HEK293 (cell line): Measurements from ENCODE around the gene GTF2F1.
"Not testable (repeated sequence)": the region's sequence is repeated elsewhere in the genome, so short reads cannot be mapped to it uniquely, and the experiment has no call there.

Experiments used
- CTCF ChIA-PET: fragments of 350-600 bp; formaldehyde crosslinking; extraction: SDS; loops from one replicate; lab custom pipeline; 2021; ENCODE audit warnings: antibody characterized with exemption; lab: Yijun Ruan, JAX
- POLR2A ChIA-PET: fragments of 300-600 bp; formaldehyde crosslinking; extraction: SDS; loops from one replicate; lab custom pipeline; 2020; ENCODE audit warnings: antibody characterized with exemption, inconsistent platforms; lab: Yijun Ruan, JAX
- H3K27ac ChIP-seq: fragments of 200-500 bp; sonication (Bioruptor generic); 2 replicates; pipeline ENCODE4 v1.5.1; 2014; ENCODE audit warnings: low read depth, low read length, control low read depth, inconsistent platforms; ENCODE audit errors: extremely low read depth
- H3K36me3 ChIP-seq, 2 experiments: fragments of 200-500 bp in 1 of 2; sonication (Bioruptor generic) in 1 of 2; 1 replicate in 1 of 2; 2 replicates in 1 of 2; pipeline ENCODE4 v1.5.1; 2014 to 2017; ENCODE audit warnings: inconsistent platforms in 2 of 2, low read length in 2 of 2; ENCODE audit not compliant: control insufficient read depth in 2 of 2, insufficient read depth in 1 of 2
- H3K4me1 ChIP-seq: fragments of 200-500 bp; sonication (Bioruptor generic); 2 replicates; pipeline ENCODE4 v1.5.1; 2014; ENCODE audit warnings: mild to moderate bottlenecking, low read length, inconsistent platforms; ENCODE audit not compliant: control insufficient read depth, insufficient read depth
- H3K4me3 ChIP-seq: 2 replicates; pipeline ENCODE4 v1.5.1; 2011; ENCODE audit warnings: low read depth, mild to moderate bottlenecking, control low read depth, low read length, moderate library complexity
- H3K9me3 ChIP-seq: fragments of 200-500 bp; sonication (Bioruptor generic); 2 replicates; pipeline ENCODE4 v1.5.1; 2014; ENCODE audit warnings: low read depth, low read length, inconsistent platforms; ENCODE audit not compliant: control insufficient read depth, insufficient read depth
- EGR2 ChIP-seq: fragments of 450-650 bp; formaldehyde crosslinking; IDR thresholded peaks from 2 replicates; pipeline ENCODE4 v1.5.1; 2016; ENCODE audit warnings: low read depth, missing biosample characterization, missing genetic modification characterization
- GLIS1 ChIP-seq: fragments of 450-650 bp; formaldehyde crosslinking; IDR thresholded peaks from 2 replicates; pipeline ENCODE4 v1.5.1; 2016; ENCODE audit warnings: missing biosample characterization, missing genetic modification characterization
- KLF7 ChIP-seq: fragments of 450-650 bp; formaldehyde crosslinking; IDR thresholded peaks from 2 replicates; pipeline ENCODE4 v1.5.1; 2016; ENCODE audit warnings: missing biosample characterization, missing genetic modification characterization, borderline replicate concordance
- REPIN1 ChIP-seq: fragments of 450-650 bp; formaldehyde crosslinking; IDR thresholded peaks from 2 replicates; pipeline ENCODE4 v1.5.1; 2017; ENCODE audit warnings: missing biosample characterization, missing genetic modification characterization, low read depth
- REST ChIP-seq: fragments of 450-650 bp; formaldehyde crosslinking; IDR thresholded peaks from 2 replicates; pipeline ENCODE4 v1.5.1; 2016; ENCODE audit warnings: missing biosample characterization, missing genetic modification characterization
- ZFHX2 ChIP-seq: fragments of 450-650 bp; formaldehyde crosslinking; conservative IDR thresholded peaks from 2 replicates; pipeline ENCODE4 v1.5.1; 2016; ENCODE audit warnings: missing biosample characterization, missing genetic modification characterization
- ZFP3 ChIP-seq: fragments of 450-650 bp; formaldehyde crosslinking; IDR thresholded peaks from 2 replicates; pipeline ENCODE4 v1.5.1; 2016; ENCODE audit warnings: low read depth, missing biosample characterization, missing genetic modification characterization
- ZNF132 ChIP-seq: fragments of 450-650 bp; formaldehyde crosslinking; IDR thresholded peaks from 2 replicates; pipeline ENCODE4 v1.5.1; 2017; ENCODE audit warnings: missing biosample characterization, missing genetic modification characterization, borderline replicate concordance
- ZNF133 ChIP-seq: fragments of 450-650 bp; formaldehyde crosslinking; IDR thresholded peaks from 2 replicates; pipeline ENCODE4 v1.5.1; 2016; ENCODE audit warnings: missing biosample characterization, missing genetic modification characterization
- ZNF335 ChIP-seq: fragments of 450-650 bp; formaldehyde crosslinking; conservative IDR thresholded peaks from 2 replicates; pipeline ENCODE4 v1.5.1; 2016; ENCODE audit warnings: missing biosample characterization, missing genetic modification characterization
- ZNF416 ChIP-seq: fragments of 450-650 bp; formaldehyde crosslinking; IDR thresholded peaks from 2 replicates; pipeline ENCODE4 v1.5.1; 2016; ENCODE audit warnings: missing biosample characterization, missing genetic modification characterization
- ZNF585B ChIP-seq: fragments of 450-650 bp; formaldehyde crosslinking; IDR thresholded peaks from 2 replicates; pipeline ENCODE4 v1.5.1; 2016; ENCODE audit warnings: missing biosample characterization, missing genetic modification characterization
- ZNF664 ChIP-seq: fragments of 450-650 bp; formaldehyde crosslinking; IDR thresholded peaks from 2 replicates; pipeline ENCODE4 v1.5.1; 2016; ENCODE audit warnings: missing biosample characterization, missing genetic modification characterization
- ZNF785 ChIP-seq: fragments of 450-650 bp; formaldehyde crosslinking; IDR thresholded peaks from 2 replicates; pipeline ENCODE4 v1.5.1; 2016; ENCODE audit warnings: missing biosample characterization, missing genetic modification characterization
- TF ChIP-seq, protein P1 (sequence below): fragments of 450-650 bp; formaldehyde crosslinking; IDR thresholded peaks from 2 replicates; pipeline ENCODE4 v1.5.1; 2016; ENCODE audit warnings: missing biosample characterization, missing genetic modification characterization
- TF ChIP-seq, protein P2 (sequence below): fragments of 450-650 bp; formaldehyde crosslinking; IDR thresholded peaks from 2 replicates; pipeline ENCODE4 v1.5.1; 2016; ENCODE audit warnings: missing biosample characterization, missing genetic modification characterization
- TF ChIP-seq, protein P3 (sequence below): fragments of 450-650 bp; formaldehyde crosslinking; IDR thresholded peaks from 2 replicates; pipeline ENCODE4 v1.5.1; 2017; ENCODE audit warnings: missing biosample characterization, missing genetic modification characterization

Gene GTF2F1

DNA sequence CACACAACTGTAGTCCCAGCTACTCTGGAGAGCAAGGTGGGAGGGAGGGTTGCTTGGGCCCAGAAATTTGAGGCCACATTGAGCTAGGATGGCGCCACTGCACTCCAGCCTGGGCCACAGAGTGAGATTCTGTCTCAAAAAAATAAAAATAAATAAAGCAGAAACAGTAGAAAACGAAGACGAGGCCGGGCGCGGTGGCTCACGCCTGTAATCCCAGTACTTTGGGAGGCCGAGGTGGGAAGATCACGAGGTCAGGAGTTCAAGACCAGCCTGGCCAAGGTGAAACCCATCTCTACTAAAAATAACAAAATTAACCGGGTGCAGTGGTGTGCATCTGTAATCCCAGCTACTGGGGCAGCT, 32.1 kb downstream of the GTF2F1 start:
- not testable (repeated sequence) for H3K4me1 ChIP-seq, H3K9me3 ChIP-seq, H3K27ac ChIP-seq
- peak overlapping the region; percentile 82 for H3K4me3 ChIP-seq
- ChIA-PET POLR2A (interaction anchor here (0.6 to 4.8 kb wide), 5 partner anchors 12 to 755 kb away, joined by 3 to 60 read pairs (median 3); partner anchors contain the start of genes ALKBH7, GTF2F1 and KHSRP), CTCF (interaction anchor here (0.6 to 1.2 kb wide), 5 partner anchors 121 to 404 kb away, joined by 3 to 4 read pairs (median 4); no protein-coding TSS in a partner anchor)
- H3K36me3 ChIP-seq, result peaks cover 24 to 28% of the 10 kb centered on the region in 2 experiments; a peak in 2 of 3 replicates
- TF ChIP-seq ZNF133 (tag by site-specific recombination) (0 out of 2 replicates have a peak, but pooled peaks have one; percentile 27), ZFP3 (0 out of 2 replicates have a peak, but pooled peaks have one; percentile 28), ZNF785 (tag by site-specific recombination) (0 out of 2 replicates have a peak, but pooled peaks have one; percentile 31)
- TF ChIP-seq, protein P1, sequence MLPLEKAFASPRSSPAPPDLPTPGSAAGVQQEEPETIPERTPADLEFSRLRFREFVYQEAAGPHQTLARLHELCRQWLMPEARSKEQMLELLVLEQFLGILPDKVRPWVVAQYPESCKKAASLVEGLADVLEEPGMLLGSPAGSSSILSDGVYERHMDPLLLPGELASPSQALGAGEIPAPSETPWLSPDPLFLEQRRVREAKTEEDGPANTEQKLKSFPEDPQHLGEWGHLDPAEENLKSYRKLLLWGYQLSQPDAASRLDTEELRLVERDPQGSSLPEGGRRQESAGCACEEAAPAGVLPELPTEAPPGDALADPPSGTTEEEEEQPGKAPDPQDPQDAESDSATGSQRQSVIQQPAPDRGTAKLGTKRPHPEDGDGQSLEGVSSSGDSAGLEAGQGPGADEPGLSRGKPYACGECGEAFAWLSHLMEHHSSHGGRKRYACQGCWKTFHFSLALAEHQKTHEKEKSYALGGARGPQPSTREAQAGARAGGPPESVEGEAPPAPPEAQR (tag by site-specific recombination), result peak; percentile 23; the same call in 1 of the 2 replicates

DNA sequence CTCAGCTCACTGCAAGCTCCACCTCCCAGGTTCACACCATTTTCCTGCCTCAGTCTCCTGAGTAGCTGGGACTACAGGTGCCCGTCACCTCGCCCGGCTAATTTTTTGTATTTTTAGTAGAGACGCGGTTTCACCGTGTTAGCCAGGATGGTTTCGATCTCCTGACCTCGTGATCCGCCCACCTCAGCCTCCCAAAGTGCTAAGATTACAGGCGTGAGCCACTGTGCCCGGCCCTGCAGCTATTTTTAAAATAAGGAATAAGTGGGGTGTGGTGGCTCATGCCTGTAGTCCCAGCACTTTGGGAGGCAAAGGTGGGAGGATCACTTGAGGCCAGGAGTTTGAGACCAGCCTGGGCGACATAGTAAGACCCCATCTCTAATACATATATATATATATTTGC, 32.5 kb downstream of the GTF2F1 start:
- not testable (repeated sequence) for H3K9me3 ChIP-seq, H3K27ac ChIP-seq, H3K4me1 ChIP-seq, H3K4me3 ChIP-seq
- ChIA-PET CTCF (interaction anchor here (0.6 to 1.2 kb wide), 5 partner anchors 12 to 404 kb away, joined by 3 to 4 read pairs (median 3); partner anchors contain the start of gene ALKBH7), POLR2A (interaction anchor here (0.6 to 4.8 kb wide), 2 partner anchors 12 to 756 kb away, joined by 3 to 60 read pairs; partner anchors contain the start of gene ALKBH7)
- peaks cover 21 to 24% of the 10 kb centered on the region in 2 experiments; a peak in 2 of 3 replicates for H3K36me3 ChIP-seq
- TF ChIP-seq, protein P2, sequence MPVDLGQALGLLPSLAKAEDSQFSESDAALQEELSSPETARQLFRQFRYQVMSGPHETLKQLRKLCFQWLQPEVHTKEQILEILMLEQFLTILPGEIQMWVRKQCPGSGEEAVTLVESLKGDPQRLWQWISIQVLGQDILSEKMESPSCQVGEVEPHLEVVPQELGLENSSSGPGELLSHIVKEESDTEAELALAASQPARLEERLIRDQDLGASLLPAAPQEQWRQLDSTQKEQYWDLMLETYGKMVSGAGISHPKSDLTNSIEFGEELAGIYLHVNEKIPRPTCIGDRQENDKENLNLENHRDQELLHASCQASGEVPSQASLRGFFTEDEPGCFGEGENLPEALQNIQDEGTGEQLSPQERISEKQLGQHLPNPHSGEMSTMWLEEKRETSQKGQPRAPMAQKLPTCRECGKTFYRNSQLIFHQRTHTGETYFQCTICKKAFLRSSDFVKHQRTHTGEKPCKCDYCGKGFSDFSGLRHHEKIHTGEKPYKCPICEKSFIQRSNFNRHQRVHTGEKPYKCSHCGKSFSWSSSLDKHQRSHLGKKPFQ, result 0 out of 2 replicates have a peak, but pooled peaks have one; percentile 29

DNA sequence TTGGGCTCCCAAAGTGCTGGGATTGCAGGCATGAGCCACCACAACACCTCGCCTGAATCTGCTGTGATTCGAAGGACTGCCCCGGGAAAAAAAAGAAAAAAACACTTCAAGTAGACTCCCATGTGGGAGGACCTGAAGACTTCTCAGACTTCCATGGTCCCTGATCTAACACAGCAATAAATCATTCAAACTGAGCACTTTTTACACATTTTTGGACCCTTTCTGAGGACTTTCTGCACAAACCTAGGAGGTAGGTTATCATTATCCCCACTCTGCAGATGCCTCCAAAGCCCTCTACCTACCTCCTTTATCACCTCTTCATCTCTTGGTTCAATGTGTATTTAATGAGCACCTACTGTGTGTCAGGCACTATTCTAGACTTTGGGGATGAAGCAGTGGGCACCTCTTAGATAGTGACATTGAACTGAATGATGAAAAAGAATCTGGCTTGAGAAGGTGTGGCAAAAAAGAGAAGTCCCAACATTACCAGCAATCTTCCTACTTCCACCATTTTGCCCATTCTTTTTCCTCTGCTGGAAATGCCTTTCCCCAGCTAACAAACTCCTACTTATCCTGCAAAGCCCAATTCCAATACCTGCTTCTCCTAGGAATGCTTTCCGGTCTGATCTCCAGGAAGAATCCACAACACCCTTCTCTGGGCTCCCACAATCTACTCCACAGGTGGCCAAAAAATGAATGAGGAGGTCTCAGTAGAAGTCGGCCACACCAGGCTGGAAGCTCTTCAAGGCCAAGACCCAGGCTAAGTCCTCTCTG, 33.2 kb downstream of the GTF2F1 start:
- CTCF ChIA-PET, result interaction anchor here (0.6 to 1.2 kb wide), 4 partner anchors 13 to 233 kb away, joined by 3 to 4 read pairs (median 3); partner anchors contain the start of gene ALKBH7
- no peak overlapping the region for H3K27ac ChIP-seq
- H3K4me1 ChIP-seq, result no peaks in the 10 kb centered on the region
- no peaks in the 10 kb centered on the region for H3K9me3 ChIP-seq
- no peak overlapping the region for H3K4me3 ChIP-seq
- peaks cover 14 to 17% of the 10 kb centered on the region in 2 experiments; a peak in 2 of 3 replicates for H3K36me3 ChIP-seq
- TF ChIP-seq ZNF335 (tag by site-specific recombination) (no peak), KLF7 (tag by site-specific recombination) (no peak), ZFP3 (peak; percentile 85), ZNF664 (tag by site-specific recombination) (0 out of 2 replicates have a peak, but pooled peaks have one; percentile 42)
- TF ChIP-seq, all 188 proteins: peak for 2
- POLR2A ChIA-PET, result interaction anchor here (4.8 kb wide), 1 partner anchor 13 kb away, joined by 60 read pairs; the partner anchor contains the start of gene ALKBH7

DNA sequence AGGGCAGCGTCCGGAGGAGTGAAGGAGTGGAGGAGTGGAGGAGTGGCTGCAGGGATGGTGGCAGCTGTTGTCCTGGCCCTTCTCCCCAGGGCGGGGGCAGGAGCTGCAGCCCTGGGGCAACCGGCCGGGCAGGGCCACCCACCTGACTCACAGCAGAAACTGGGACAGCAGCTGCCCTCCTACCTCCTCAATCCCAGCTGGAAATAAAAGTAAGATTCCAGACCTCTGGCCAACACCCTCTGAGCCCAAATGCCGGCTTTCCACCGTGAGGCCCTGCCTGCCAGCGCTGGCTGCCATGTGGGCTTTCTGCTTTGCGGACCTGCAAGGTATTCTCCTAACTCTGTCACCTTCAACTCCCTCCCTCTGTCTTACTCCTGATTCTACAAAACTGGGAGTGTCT, 35.0 kb downstream of the GTF2F1 start:
- H3K36me3 ChIP-seq, result peaks cover under 1 to 4% of the 10 kb centered on the region in 2 experiments; a peak in 2 of 3 replicates
- H3K4me1 ChIP-seq, result no peaks in the 10 kb centered on the region
- TF ChIP-seq, protein P3, sequence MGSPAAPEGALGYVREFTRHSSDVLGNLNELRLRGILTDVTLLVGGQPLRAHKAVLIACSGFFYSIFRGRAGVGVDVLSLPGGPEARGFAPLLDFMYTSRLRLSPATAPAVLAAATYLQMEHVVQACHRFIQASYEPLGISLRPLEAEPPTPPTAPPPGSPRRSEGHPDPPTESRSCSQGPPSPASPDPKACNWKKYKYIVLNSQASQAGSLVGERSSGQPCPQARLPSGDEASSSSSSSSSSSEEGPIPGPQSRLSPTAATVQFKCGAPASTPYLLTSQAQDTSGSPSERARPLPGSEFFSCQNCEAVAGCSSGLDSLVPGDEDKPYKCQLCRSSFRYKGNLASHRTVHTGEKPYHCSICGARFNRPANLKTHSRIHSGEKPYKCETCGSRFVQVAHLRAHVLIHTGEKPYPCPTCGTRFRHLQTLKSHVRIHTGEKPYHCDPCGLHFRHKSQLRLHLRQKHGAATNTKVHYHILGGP, result no peak
- TF ChIP-seq REPIN1 (no peak), ZNF132 (tag by site-specific recombination) (no peak), EGR2 (peak; percentile 81), ZNF416 (tag by site-specific recombination) (no peak), REST (tag by site-specific recombination) (no peak), GLIS1 (tag by site-specific recombination) (no peak), ZFHX2 (peak; percentile 77), ZNF585B (no peak)
- no peak overlapping the region for H3K27ac ChIP-seq
- H3K9me3 ChIP-seq, result no peaks in the 10 kb centered on the region
- no peak overlapping the region for H3K4me3 ChIP-seq
- ChIA-PET POLR2A (interaction anchor here (1.3 kb wide), 1 partner anchor 15 kb away, joined by 6 read pairs; the partner anchor contains the start of gene ALKBH7), CTCF (interaction anchor here (0.5 to 1.1 kb wide), 2 partner anchors 8 to 172 kb away, joined by 3 to 4 read pairs; no protein-coding TSS in a partner anchor)
